Activated effector memory CD4-positive, alpha-beta T cell treated with Interleukin-2 at 50 U/mL for 16 hours (primary cell): ENCODE results near the gene STAT5B.
"Not testable (repeated sequence)": the region's sequence is repeated elsewhere in the genome, so short reads cannot be mapped to it uniquely, and the experiment has no call there.

ENCODE experiments used
- DNase-seq: peaks from one replicate; pipeline ENCODE4 v3.0.0-alpha.2; 2020

Gene STAT5B

DNA sequence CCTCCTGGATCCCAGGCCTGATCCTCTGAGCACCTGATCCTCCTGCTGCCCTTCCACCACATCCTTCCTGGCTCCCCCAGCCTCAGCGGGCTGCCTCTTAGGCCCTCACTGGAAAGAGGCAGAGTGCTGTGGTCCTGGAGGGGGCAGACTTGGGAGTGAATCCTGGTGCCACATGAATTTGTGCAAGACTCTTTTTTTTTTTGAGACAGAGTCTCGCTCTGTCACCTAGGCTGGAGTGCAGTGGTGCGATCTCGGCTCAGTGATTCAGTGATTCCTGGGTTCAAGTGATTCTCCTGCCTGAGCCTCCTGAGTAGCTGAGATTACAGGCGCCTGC is 84.9 kb downstream of the STAT5B start:
- no peak for DNase-seq

DNA sequence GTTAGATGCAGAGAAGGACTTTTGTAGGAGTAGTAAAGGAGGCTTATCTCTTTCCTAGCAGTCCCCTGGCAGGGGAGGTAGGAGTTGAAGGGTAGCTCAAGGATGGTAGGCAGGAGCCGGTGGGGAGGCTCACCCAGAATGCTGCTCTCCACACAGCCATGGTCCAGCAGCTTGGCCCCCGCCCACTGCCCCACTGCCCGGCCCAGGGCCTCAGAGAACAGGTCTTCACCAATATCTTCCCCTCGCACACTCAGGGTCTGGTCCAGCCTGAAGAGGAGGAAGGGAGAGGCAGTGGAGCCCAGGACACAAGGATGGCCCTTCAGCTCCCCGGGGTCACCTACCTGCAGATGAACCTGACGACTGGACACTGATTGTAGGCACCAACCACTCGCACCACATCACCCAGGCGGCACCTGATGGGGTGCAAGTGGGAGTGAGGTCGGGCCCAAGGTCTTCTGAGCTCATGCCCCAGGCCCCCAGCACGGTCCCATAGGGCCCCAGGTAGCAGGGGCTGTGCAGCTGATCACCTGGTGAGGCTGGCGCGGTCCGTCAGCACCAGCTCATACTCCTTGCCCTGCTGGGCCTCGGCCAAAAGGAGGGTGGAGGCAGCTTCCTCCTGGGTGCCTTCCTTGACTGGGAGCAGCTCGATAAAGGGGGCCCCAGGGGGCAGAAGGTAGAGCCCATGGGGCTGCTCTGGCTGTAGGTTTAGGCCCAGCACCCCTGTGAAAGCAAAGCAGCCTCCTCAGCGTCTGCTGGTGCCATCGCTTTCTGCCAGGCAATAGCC is 85.5 kb downstream of the STAT5B start:
- DNase-seq: no peak

DNA sequence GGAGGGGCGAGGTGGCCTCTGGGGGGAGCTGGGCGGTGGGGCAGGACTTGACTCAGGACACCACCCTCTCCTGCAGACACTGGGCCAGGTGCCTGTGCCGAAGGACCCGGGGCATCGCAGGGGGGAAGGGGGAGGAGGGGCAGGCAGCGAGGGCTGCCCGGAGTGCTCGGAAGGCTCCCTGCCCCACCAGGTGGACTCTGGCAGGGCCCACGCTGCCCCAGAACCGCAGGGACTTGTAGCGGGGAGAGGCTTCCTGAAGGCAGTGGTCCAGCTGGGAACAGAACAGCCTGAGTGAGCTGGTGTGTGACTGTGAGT is 86.6 kb downstream of the STAT5B start:
- DNase-seq: no peak

DNA sequence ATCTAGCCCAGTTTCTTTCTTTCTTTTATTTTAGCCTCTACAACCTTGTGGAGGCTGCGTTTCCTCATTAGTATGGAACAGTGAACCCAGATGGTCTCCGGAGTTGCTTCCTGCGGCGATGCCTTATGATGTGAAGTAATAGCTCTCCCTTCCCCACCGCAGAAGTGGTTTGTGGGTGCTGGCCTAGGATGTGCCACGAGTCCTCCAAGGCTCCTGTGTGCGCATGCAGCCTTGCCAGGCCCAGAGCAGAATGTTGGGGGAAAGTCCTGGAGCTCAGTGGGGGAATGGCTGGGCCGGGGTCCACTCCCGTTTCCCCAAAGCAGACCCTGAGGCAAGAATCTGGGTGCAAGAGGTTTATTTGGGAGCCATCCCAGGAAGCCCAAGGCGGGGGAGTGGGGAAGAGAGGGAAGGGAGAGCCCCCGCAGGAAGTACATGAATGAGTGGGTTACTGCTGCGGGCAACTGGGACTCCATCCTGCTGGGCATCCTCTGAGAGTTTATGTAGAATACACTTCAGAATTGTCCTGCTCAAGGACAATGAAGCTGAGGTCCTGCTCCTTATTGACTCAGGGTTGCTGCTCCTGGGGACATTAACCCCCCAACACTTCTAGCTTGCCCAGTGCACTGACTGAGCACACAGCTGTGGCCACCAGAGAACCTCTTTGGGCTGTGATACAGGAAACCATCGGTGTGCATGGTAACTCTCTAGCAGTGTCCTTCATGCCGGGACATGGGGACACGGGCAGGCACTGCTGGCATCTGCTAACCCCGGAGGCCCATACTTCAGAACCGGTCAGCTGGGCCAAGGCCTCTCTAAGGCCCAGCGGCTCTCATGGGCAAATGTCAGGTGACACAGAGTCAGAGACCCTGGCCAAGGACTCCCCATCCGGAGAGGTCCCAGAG is 87.2 kb downstream of the STAT5B start:
- DNase-seq: no peak

DNA sequence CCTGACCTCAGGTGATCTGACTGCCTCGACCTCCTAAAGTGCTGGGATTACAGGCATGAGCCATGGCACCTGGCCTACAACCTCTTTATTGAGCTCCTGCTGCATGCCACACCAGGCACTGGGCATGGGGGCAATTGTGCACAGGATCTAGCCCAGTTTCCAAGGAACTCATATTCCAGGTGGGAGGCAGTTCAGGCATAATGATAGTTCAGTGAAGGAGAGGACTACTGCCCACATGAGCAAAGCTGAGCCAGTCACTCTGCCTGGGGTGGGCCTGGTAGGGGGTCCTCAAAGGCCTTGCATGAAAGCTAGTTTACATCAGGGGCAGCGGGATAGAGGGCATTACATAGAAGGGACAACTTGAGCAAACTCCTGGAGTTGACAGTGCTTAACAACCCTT is 88.4 kb downstream of the STAT5B start:
- DNase-seq: no peak

DNA sequence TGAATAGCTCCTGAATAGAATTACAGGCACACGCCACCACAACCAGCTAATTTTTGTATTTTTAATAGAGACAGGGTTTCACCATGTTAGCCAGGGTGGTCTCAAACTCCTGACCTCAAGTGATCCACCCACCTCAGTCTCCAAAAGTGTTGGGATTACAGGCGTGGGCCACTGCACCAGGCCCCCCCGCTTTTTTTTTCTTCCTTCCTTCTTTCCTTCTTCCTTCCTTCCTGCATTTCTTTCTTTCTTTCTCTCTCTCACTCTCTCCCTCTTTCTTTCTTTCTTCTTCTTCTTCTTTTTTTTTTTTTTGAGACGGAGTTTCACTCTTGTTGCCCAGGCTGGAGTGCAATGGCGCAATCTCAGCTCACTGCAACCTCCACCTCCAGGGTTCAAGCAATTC is 90.0 kb downstream of the STAT5B start:
- DNase-seq: not testable (repeated sequence)

DNA sequence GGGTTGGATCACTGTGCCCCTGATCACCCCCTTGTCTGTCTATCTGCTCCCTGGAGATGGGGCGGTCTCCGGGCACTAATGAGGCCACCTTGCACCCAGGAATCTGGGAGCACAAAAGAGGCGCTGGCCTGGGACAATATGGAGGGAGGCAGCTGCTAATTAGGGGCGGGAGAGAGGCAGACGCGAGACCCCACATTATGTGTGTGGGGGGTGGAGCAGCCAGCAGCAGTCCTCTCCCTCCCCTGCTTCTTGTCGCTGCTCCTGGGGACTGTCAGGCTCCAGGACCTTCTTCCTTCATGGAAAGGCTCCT is 90.6 kb downstream of the STAT5B start:
- DNase-seq: no peak

DNA sequence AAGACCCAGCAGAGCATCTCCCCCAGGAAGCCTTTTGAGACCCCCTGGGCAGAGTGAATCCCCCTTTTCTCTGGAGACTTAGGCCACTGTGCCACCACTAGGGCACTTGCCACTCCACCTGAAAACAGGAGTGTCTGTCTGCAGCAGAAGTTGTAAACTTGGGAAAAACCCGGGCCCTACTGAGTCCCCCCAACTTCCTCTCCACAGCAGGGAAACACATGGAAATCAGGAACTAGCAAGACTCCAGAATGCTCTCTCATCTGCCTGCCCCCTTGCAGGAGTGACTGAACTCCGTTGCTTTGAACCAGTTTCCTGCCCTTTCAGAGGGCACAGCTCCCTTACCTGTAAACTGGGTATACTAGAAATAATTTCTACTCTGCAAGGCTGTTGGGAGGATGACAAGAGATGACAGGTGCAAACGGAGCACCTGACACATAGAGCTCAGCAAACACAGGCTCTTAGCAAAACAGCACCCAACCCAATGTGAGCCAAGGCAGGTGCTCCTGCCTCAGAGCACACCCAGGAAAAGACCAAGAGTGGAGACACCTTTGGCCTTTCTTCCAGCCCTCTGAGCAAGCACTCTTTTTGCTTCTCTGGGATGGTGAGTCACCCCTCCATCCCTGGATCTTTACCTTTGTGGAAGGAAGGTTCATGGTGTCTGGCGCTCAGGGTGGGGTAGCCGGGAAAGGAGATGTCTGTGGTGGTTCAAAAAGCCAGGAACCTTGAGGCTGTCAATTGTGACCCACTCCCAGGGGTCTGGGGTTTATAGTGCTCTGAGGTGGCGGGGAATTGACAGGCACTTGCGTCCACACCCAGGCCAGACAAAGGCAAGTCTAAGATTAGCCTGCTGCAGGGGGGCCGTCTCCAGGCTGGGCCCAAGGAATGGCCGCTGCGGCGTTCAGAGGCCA is 91.2 kb downstream of the STAT5B start, which contains the start of gene HCRT:
Gene HCRT (minus strand): TSS at position 740 of the 908 bp plus-strand sequence. CDS start 87 bp downstream, at position 653.
- DNase-seq: no peak

DNA sequence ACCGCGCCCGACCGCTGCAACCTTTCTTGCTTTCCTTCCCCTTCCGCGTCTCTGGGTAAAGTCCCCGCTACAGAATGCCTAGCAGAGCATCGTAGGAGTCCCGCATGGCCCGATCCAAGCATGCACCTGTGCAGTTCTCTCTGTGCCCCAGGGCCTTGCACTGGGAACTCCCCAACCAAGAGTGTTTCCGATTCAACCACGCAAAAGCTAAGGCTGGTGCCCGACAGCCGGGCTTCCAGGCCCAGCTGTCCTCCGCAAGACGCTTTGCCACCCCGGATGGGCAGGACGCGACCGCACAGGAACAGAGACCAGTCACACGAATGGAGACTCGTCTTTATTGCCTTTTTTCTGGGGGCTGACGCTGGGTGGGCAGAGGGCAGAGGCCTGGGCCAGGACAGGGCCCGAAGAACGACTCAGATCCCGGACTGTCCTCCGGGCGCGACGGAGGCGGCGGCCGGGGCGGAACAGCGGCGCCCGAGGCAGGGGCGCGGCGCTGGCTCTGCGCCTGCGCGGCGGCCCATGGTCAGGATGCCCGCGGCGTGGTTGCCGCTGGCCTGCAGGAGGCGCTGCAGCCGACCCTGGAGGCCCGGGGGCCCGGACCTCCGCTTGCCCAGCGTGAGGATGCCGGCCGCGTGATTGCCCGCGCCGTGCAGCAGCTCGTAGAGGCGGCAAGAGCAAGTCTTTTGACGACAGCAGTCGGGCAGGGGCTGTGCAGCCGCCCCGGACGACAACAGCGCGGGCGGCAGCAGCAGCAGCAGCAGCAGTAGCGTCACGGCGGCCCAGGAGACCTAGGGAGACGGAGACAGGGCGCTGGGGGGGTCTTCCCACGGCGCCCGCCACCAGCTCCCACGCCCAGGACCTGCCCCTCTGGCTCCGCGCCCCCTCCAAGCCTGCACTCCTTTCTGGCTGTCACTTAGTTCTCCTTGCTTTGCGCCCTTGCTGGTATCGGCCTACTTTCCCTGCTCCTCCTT is 92.2 kb downstream of the STAT5B start:
- DNase-seq: peak; percentile 71

DNA sequence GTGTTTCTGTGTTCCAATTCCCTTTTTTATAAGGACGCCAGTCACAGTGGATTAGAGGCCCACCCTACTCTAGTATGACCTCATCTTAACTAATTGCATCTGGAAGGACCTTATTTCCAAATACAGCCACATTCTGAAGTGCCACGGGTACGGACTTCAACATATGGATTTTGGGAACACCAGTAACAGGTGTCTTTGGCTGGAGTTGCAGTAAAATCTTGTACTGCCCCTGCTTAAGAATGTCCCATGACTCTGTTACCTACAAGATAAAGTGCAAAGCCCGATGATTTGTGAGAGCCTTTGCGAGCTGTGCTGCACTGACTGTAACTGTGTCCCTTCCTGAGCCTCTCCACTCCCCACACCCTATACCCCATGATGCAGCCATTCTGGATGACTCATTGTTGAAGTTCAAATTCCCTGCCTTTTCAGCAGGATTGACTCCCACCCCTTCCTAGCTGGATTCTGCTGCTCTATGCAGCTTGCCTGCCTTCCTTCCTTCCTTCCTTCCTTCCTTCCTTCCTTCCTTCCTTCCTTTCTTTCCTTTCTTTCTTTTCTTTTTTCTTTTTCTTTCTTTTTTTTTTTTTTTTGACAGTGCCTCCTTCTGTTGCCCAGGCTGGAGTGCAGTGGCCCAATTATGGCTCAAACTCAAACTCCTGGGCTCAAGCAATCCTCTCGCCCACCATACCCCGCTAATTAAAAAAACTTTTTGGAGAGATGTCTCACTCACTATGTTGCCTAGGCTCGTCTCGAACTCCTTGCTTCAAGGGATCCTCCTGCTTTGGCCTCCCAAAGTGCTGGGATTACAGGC is 93.1 kb downstream of the STAT5B start:
- DNase-seq: no peak

DNA sequence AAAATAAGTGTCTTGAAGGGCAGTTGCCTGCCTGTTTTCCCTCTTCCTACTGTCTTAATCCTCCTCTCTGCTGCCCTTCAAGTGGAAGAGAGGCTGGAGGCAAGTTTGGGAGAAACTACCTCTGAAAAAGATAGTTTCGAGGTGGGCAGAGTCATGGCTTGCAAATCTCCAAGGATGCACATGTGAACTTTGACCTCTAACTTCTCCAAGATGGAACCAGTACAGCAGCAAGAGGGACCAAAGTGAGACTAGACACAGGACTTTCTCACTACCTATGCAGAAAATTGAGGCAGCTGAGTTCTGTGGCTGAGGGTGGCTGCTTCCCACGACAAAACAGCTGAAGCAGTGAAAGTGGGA is 94.4 kb downstream of the STAT5B start:
- no peak for DNase-seq

DNA sequence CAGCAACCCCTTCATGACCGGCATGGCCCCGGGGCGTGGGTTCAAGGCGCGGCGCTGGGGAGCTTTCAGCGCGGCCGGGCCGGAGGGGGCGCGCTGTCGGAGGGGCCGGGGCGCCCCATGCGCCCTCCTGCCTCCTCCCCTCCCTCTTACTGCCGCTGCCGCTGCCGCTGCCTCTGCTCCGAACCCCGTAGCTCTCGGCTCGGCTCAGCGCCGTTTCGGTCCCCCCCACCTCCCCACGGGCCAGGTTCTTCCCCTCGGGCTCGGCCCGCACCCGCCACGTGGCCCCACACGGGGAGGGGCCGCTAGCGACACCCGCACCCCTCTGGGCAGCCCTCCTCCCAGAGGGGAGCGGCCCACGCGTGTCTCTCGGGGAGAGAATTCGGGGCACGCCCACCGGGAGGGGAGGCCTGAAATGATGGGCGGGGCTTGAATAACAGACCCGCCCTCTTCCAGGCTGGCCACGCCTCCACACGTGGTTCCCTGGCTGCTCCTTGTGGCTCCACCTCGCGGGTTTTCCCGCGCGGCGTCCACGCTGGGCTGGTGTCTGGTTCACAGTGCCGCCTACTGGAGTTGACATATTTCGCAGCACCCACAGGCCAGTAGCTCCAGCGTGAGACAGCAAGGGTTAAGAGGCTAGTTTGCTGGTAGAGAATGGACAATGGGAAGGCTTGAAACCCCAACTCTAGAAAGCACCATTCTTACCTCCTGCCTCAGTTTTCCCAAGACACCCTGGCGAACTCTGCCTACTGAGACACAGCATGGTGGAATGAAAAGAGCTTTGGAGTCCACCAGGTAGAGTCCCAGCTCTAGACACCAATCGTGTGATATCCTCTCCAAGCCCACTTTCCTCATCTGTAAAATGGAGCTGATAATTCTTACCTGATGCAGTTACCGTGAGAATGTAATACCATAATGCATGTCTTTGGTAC is 95.0 kb downstream of the STAT5B start, which contains the start of gene KCNH4:
Gene KCNH4 (minus strand): TSS at position 221 of the 929 bp plus-strand sequence. CDS start 197 bp downstream, at position 24.
- peak; percentile 76 for DNase-seq

DNA sequence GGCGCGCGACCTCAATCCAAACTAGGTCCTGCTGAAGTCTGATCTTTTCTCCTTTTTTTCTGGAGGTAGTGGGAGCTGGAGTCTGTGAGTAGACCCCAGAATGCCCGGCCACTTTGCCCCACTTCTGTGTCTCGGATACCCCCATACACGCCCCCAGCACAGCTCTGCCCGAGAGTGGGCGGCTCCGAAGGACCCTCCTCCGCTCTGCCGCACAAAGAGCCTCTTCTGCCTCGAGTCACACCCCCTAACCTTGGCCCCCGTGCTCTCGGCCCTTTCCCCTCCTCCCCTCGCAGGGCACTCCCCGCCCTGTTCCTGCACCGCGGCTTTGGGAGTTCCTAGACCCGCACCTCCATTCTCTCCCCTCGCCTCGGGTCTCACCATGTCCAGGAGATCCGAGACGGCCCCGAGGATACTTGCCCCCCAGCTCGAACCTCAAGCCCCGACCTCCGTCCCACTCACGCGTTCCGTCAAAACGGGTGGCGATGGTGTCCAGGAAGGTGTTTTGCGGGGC is 95.7 kb downstream of the STAT5B start:
- no peak for DNase-seq

DNA sequence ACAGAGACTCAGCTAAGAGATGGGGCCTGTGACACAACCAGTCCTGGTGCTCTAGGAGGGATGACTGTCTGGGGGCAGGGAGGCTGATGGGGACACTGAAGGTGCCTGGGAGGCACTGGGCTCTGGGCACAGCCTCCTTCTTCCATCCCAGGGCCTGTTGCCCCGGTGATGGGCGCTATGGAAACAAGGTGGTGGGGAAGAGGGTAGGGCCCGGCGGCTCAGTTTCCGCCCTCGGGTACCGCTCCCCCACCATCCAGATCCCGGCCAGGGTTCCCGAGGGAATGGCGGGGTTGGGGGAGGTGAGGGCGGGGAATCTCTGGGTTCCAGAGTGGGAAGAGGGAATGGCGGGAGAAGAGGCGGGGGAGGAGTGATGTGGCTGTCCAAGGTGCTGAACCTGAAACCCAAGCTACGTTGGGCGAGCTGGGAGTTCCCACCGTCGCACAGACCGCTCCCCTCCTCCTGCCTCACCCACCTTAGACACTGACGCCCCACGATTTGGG is 96.2 kb downstream of the STAT5B start:
- DNase-seq: no peak

DNA sequence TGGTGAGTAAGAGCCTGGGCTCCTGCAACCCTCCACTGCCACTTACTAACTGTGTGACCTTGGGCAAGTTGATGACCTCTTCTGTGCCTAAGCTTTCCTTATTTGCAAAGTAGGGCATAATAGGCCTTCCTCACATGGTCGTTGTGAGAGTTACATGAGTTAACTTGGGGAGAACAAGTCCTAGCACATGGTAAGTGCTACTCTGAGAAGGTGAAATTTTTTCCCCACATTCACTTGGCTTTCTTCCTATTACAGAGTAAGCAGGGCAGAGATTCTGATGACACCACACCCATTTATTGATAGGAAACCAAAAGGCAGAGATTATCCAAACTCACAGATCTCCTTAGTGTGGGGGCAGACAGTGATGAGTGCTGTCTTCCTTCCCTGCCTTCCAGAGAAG is 96.9 kb downstream of the STAT5B start:
- DNase-seq: no peak

DNA sequence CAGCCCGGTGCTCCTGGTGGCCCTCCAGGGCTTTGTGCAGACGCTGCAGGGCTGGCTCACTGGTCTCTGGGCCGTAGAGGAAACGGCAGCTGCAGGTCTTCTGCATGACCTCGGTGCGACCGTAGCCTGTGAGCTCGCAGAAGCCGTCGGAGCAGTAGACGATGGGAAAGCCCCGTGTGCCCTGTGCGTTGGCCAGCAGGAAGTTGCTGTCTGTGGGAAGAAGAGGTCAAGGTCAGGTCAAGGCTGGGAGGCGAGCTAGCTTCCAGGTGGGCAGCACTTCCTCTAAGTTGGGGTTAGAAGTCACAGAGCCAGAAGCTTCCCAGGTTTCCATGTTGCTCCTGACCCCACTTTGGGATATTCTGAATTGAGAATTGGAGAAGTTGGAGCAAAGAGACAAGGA is 97.4 kb downstream of the STAT5B start:
- DNase-seq: no peak

DNA sequence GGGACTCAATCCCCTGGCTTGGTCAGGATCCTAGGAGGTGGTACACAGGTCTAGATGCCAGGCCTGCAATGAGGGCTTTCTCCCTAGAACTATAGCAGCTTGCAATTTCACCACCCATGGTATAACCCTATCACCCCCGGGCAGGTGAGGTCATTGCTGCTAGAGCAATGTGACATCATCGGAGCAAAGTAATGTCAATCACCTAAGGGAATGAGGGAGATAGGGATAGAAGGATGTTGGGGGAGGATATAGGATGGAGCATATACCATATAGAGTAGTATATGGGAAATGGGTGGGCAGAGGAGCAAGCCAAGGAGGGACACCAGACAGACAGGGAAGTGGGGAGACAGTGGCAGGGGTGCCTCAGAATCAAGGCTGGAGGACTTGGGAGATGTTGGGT is 98.5 kb downstream of the STAT5B start:
- no peak for DNase-seq

DNA sequence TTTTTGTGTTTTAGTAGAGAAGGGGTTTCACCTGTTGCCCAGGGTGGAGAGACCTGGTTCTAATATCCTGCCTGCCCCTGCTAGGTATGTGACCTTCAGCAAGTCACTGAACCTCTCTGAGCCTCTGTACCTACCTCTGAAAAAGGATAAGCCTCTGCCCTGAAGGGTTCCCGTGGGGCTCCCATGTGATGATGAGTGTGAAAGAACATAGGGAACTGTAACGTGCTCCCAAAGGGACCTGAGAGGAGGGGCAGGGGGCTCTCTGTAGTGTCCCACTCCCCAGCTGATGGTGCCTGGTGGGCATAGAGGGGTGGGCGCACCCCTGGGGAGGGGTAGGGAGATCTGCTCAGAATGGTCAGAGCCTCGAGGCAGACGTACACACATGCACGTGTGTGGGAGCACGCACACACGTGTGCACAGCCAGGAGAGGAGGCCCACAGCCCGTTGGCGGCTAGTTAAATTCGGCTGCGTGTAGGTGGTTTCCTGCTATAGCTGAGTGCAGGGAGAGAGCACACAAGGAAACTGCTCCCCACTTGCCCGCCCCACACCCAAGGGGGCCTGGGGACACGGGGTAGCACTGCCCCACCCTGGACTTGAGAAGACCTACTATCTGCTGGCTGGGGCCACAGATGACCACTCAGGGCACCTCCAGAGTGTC is 101.9 kb downstream of the STAT5B start:
- DNase-seq: no peak

DNA sequence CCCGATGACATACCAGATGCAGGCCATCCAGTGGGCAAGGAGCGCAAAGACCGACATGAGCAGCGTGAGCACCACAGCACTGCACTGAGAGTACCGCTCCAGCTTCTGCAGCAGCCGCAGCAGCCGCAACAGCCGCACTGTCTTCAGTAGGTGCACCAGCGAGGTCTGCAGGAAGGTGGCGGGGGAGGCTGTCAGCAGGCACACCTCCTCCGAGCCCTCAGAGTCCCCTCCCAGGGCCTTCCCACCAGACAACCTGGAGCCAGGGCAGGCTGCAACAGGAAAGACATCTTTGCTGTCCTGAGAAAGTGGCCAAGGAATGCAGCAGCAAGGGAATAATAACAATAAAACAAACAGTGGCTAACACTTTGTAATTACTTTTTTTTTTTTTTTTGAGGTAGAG is 104.4 kb downstream of the STAT5B start:
- no peak for DNase-seq
